ENCODE data around the gene GJE1. TPM values are rescaled to one million over a fixed set of nuclear protein-coding genes. Genes with fewer than 3 reads are reported as not detected.

GJE1 gene
- total and polyA plus RNA-seq, 5 donors from 2014 or later, result not detected

DNA sequence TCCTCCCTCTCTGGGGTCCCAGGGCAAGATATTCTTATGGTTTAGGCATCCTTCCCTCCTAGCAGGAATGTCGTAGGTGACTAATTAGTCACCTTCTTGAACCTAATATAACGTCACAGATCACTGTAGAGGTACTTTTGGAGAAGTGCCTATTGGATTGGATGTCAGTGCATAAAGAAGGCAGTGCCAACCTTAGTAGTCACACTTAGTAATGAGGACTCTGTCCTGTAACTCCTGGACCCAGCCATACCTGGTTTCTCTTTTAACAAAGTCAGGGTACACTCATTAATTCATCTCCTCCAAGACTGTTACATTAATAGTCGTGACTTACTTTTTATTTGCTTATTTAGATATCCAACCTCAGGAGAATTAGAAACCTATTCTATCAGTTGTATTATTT, 34.3 kb downstream of the GJE1 start:
- Histone ChIP-seq H3K27me3 (ENCODE audit: control insufficient read depth, insufficient read depth, low read length) (no peaks in the 10 kb centered on the region), H3K4me3 (ENCODE audit: low read depth, low read length) (no peak overlapping the region), H3K36me3 (ENCODE audit: control insufficient read depth, insufficient read depth, low read length) (peaks cover 49% of the 10 kb centered on the region), H3K9me3 (ENCODE audit: control insufficient read depth in 2 of 2, low read length in 2 of 2) (no peaks in the 10 kb centered on the region), H3K27ac (ENCODE audit: insufficient read depth, low read length, poor library complexity, severe bottlenecking) (no peak overlapping the region), H3K4me1 (ENCODE audit: control insufficient read depth, insufficient read depth, low read length, poor library complexity, severe bottlenecking) (no peaks in the 10 kb centered on the region)
- H3K27me3 Mint-ChIP-seq, result no peaks in the 10 kb centered on the region
- ATAC-seq (ENCODE audit: low read depth in 2 of 2), result no peak
- H3K9me3 Mint-ChIP-seq, result no peaks in the 10 kb centered on the region
- H3K27ac Mint-ChIP-seq, result no peak overlapping the region
- no peak for DNase-seq
- peaks cover 29% of the 10 kb centered on the region for H3K36me3 Mint-ChIP-seq
- H3K4me1 Mint-ChIP-seq, result peaks cover 25 to 35% (median 27%) of the 10 kb centered on the region in 4 donors
- no peak overlapping the region for H3K4me3 Mint-ChIP-seq

- no peak overlapping the region for H3K4me3 Mint-ChIP-seq
- no peaks in the 10 kb centered on the region for H3K27me3 Mint-ChIP-seq
- no peaks in the 10 kb centered on the region for H3K27me3 ChIP-seq (ENCODE audit: control insufficient read depth, insufficient read depth, low read length)
- no peaks in the 10 kb centered on the region for H3K4me1 ChIP-seq (ENCODE audit: control insufficient read depth, insufficient read depth, low read length, poor library complexity, severe bottlenecking)
- no peak for DNase-seq
- H3K9me3 ChIP-seq (ENCODE audit: control insufficient read depth in 2 of 2, low read length in 2 of 2), result no peaks in the 10 kb centered on the region
- no peak overlapping the region for H3K27ac Mint-ChIP-seq
- no peaks in the 10 kb centered on the region for H3K9me3 Mint-ChIP-seq
- H3K27ac ChIP-seq (ENCODE audit: insufficient read depth, low read length, poor library complexity, severe bottlenecking), result no peak overlapping the region
- peaks cover 21 to 31% (median 24%) of the 10 kb centered on the region in 4 donors for H3K4me1 Mint-ChIP-seq
- no peak overlapping the region for H3K4me3 ChIP-seq (ENCODE audit: low read depth, low read length)
- H3K36me3 ChIP-seq (ENCODE audit: control insufficient read depth, insufficient read depth, low read length), result peaks cover 52% of the 10 kb centered on the region
- peaks cover 30% of the 10 kb centered on the region for H3K36me3 Mint-ChIP-seq
- ATAC-seq (ENCODE audit: low read depth in 2 of 2), result no peak
Observed at GRCh38 chr6:142167486-142167885, 34.8 kb downstream of the GJE1 start.

- Histone ChIP-seq H3K4me1 (ENCODE audit: control insufficient read depth, insufficient read depth, low read length, poor library complexity, severe bottlenecking) (no peaks in the 10 kb centered on the region), H3K36me3 (ENCODE audit: control insufficient read depth, insufficient read depth, low read length) (peaks cover 80% of the 10 kb centered on the region), H3K27me3 (ENCODE audit: control insufficient read depth, insufficient read depth, low read length) (no peaks in the 10 kb centered on the region), H3K4me3 (ENCODE audit: low read depth, low read length) (no peak overlapping the region), H3K27ac (ENCODE audit: insufficient read depth, low read length, poor library complexity, severe bottlenecking) (no peak overlapping the region), H3K9me3 (ENCODE audit: control insufficient read depth in 2 of 2, low read length in 2 of 2) (no peaks in the 10 kb centered on the region)
- DNase-seq (no peak), ATAC-seq (ENCODE audit: low read depth in 2 of 2) (no peak)
- no peak overlapping the region for H3K27ac Mint-ChIP-seq
- H3K27me3 Mint-ChIP-seq, result no peaks in the 10 kb centered on the region
- H3K36me3 Mint-ChIP-seq, result peaks cover 62% of the 10 kb centered on the region
- peaks cover 0 to 3% (median 0%) of the 10 kb centered on the region in 7 donors for H3K9me3 Mint-ChIP-seq
- no peak overlapping the region for H3K4me3 Mint-ChIP-seq
- H3K4me1 Mint-ChIP-seq, result peaks cover 3 to 22% (median 7%) of the 10 kb centered on the region in 4 donors
Observed at GRCh38 chr6:142171351-142171750, 38.6 kb downstream of the GJE1 start.

- ATAC-seq (ENCODE audit: low read depth in 2 of 2) (no peak), DNase-seq (no peak)
- Histone ChIP-seq H3K4me3 (ENCODE audit: low read depth, low read length) (no peak overlapping the region), H3K36me3 (ENCODE audit: control insufficient read depth, insufficient read depth, low read length) (peaks cover 78% of the 10 kb centered on the region), H3K9me3 (ENCODE audit: control insufficient read depth in 2 of 2, low read length in 2 of 2) (peaks cover 7 to 11% of the 10 kb centered on the region in 2 experiments), H3K27me3 (ENCODE audit: control insufficient read depth, insufficient read depth, low read length) (no peaks in the 10 kb centered on the region), H3K4me1 (ENCODE audit: control insufficient read depth, insufficient read depth, low read length, poor library complexity, severe bottlenecking) (no peaks in the 10 kb centered on the region), H3K27ac (ENCODE audit: insufficient read depth, low read length, poor library complexity, severe bottlenecking) (no peak overlapping the region)
- Mint-ChIP-seq H3K4me1 (peaks cover 0 to 17% (median 11%) of the 10 kb centered on the region in 4 donors), H3K36me3 (peaks cover 65% of the 10 kb centered on the region), H3K9me3 (peaks cover 0 to 12% (median 3%) of the 10 kb centered on the region in 7 donors), H3K4me3 (no peak overlapping the region), H3K27me3 (no peaks in the 10 kb centered on the region), H3K27ac (no peak overlapping the region)
Observed at GRCh38 chr6:142172758-142173157, 40.0 kb downstream of the GJE1 start.

DNA sequence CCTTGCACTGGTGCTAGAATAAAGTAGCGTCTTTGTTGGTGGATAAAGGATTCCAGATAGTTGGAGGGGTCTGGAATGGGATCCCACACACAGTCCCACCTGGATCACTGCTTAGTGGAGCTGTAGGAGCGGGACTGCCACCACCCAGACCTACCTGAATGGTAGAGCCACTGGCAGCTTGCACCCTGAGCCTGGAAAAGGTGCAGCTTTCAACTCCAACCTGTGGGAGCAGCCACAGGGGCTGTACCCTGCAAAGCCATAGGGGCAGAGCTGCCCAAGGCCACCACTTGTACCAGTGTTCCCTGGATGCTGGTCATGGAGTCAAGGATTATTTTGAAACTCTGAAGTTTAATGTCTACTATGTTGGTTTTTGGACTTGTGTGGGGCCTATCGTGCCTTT, 41.3 kb downstream of the GJE1 start:
- H3K4me1 Mint-ChIP-seq, result peaks cover 0 to 20% (median 12%) of the 10 kb centered on the region in 4 donors
- Histone ChIP-seq H3K4me1 (ENCODE audit: control insufficient read depth, insufficient read depth, low read length, poor library complexity, severe bottlenecking) (no peaks in the 10 kb centered on the region), H3K9me3 (ENCODE audit: control insufficient read depth in 2 of 2, low read length in 2 of 2) (peaks cover 13 to 17% of the 10 kb centered on the region in 2 experiments), H3K27me3 (ENCODE audit: control insufficient read depth, insufficient read depth, low read length) (no peaks in the 10 kb centered on the region), H3K27ac (ENCODE audit: insufficient read depth, low read length, poor library complexity, severe bottlenecking) (no peak overlapping the region), H3K4me3 (ENCODE audit: low read depth, low read length) (no peak overlapping the region), H3K36me3 (ENCODE audit: control insufficient read depth, insufficient read depth, low read length) (peaks cover 80% of the 10 kb centered on the region)
- H3K27ac Mint-ChIP-seq, result no peak overlapping the region
- H3K4me3 Mint-ChIP-seq, result no peak overlapping the region
- H3K27me3 Mint-ChIP-seq, result no peaks in the 10 kb centered on the region
- peaks cover 0 to 17% (median 6%) of the 10 kb centered on the region in 7 donors for H3K9me3 Mint-ChIP-seq
- ATAC-seq (ENCODE audit: low read depth in 2 of 2) (no peak), DNase-seq (no peak)
- H3K36me3 Mint-ChIP-seq, result peaks cover 63% of the 10 kb centered on the region

GRCh38 chr6:142174703-142175102, 42.0 kb downstream of the GJE1 start:
- no peaks in the 10 kb centered on the region for H3K4me1 ChIP-seq (ENCODE audit: control insufficient read depth, insufficient read depth, low read length, poor library complexity, severe bottlenecking)
- H3K27me3 ChIP-seq (ENCODE audit: control insufficient read depth, insufficient read depth, low read length), result no peaks in the 10 kb centered on the region
- H3K27ac ChIP-seq (ENCODE audit: insufficient read depth, low read length, poor library complexity, severe bottlenecking), result no peak overlapping the region
- DNase-seq (no peak), ATAC-seq (ENCODE audit: low read depth in 2 of 2) (no peak)
- no peak overlapping the region for H3K4me3 ChIP-seq (ENCODE audit: low read depth, low read length)
- H3K36me3 Mint-ChIP-seq, result peaks cover 68% of the 10 kb centered on the region
- peaks cover 78% of the 10 kb centered on the region for H3K36me3 ChIP-seq (ENCODE audit: control insufficient read depth, insufficient read depth, low read length)
- H3K4me3 Mint-ChIP-seq, result no peak overlapping the region
- H3K9me3 Mint-ChIP-seq, result peaks cover 0 to 17% (median 6%) of the 10 kb centered on the region in 7 donors
- H3K27me3 Mint-ChIP-seq, result no peaks in the 10 kb centered on the region
- peaks cover 0 to 25% (median 15%) of the 10 kb centered on the region in 4 donors for H3K4me1 Mint-ChIP-seq
- peaks cover 13 to 17% of the 10 kb centered on the region in 2 experiments for H3K9me3 ChIP-seq (ENCODE audit: control insufficient read depth in 2 of 2, low read length in 2 of 2)
- H3K27ac Mint-ChIP-seq, result no peak overlapping the region

DNA sequence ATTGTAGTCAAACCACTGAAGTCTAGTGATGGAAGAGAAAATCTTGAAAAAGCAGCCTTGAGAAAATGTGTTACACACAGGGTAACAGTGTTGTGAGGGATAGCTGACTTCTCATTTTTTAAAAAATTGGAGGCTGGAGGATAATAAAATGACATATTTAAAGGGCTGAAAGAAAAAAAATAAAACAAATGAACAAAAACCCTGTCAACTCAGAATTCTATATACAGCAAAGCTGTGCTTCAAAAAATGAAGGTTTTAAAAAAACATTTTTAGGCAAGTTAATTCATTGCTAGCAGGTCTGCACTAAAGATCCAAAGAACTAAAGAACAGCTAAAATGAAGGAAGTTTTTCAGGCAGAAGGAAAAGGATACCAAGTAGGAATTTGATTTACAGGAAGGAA, 45.4 kb downstream of the GJE1 start:
- H3K36me3 ChIP-seq (ENCODE audit: control insufficient read depth, insufficient read depth, low read length), result peaks cover 51% of the 10 kb centered on the region
- H3K4me1 ChIP-seq (ENCODE audit: control insufficient read depth, insufficient read depth, low read length, poor library complexity, severe bottlenecking), result no peaks in the 10 kb centered on the region

DNA sequence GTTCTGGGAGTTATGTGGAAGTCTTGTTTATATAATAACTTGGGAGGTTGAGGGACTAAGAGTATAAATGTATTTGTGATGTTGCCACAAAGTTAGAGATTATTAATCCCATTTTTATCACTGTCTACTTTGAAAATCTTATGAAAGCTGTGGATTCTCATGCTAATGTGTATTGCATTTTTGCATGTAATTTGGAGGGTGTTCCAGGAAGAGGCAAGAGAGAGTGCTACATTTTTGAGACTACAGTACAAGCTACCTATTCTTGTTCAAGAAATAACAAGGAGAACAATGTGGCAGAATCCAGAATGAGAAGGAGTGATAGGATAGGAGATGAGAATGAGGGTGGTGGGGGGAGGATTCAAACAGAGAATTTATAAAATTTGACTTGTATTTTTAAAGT, 49.3 kb downstream of the GJE1 start:
- H3K4me1 Mint-ChIP-seq, result peaks cover 13 to 32% (median 30%) of the 10 kb centered on the region in 4 donors
- peak overlapping the region in 1 of 3 donors; percentile 20 for H3K27ac Mint-ChIP-seq
- ATAC-seq (ENCODE audit: low read depth in 2 of 2) (no peak), DNase-seq (no peak)
- H3K9me3 Mint-ChIP-seq, result peaks cover 0 to 13% (median 5%) of the 10 kb centered on the region in 7 donors
- H3K4me3 ChIP-seq (ENCODE audit: low read depth, low read length), result no peak overlapping the region
- peaks cover 13% of the 10 kb centered on the region in 2 experiments for H3K9me3 ChIP-seq (ENCODE audit: control insufficient read depth in 2 of 2, low read length in 2 of 2)
- H3K4me3 Mint-ChIP-seq, result no peak overlapping the region
- H3K27me3 Mint-ChIP-seq, result no peaks in the 10 kb centered on the region
- no peaks in the 10 kb centered on the region for H3K4me1 ChIP-seq (ENCODE audit: control insufficient read depth, insufficient read depth, low read length, poor library complexity, severe bottlenecking)
- H3K36me3 ChIP-seq (ENCODE audit: control insufficient read depth, insufficient read depth, low read length), result peaks cover 22% of the 10 kb centered on the region
- H3K36me3 Mint-ChIP-seq, result peaks cover 36% of the 10 kb centered on the region
- no peak overlapping the region for H3K27ac ChIP-seq (ENCODE audit: insufficient read depth, low read length, poor library complexity, severe bottlenecking)
- no peaks in the 10 kb centered on the region for H3K27me3 ChIP-seq (ENCODE audit: control insufficient read depth, insufficient read depth, low read length)

More for the DNA sequence above, 45.4 kb downstream of the GJE1 start:
- Mint-ChIP-seq H3K4me1 (peaks cover 13 to 30% (median 22%) of the 10 kb centered on the region in 4 donors), H3K36me3 (peaks cover 61% of the 10 kb centered on the region), H3K27ac (no peak overlapping the region), H3K27me3 (no peaks in the 10 kb centered on the region), H3K9me3 (peaks cover 0 to 17% (median 6%) of the 10 kb centered on the region in 7 donors), H3K4me3 (no peak overlapping the region)
- Histone ChIP-seq H3K4me3 (ENCODE audit: low read depth, low read length) (no peak overlapping the region), H3K27ac (ENCODE audit: insufficient read depth, low read length, poor library complexity, severe bottlenecking) (no peak overlapping the region), H3K9me3 (ENCODE audit: control insufficient read depth in 2 of 2, low read length in 2 of 2) (peaks cover 13 to 17% of the 10 kb centered on the region in 2 experiments), H3K27me3 (ENCODE audit: control insufficient read depth, insufficient read depth, low read length) (no peaks in the 10 kb centered on the region)
- ATAC-seq (ENCODE audit: low read depth in 2 of 2), result no peak
- no peak for DNase-seq
